MM.1S (cell line): ENCODE results near the gene KIAA1586.

Experiments used
- CTCF ChIP-seq: fragments of 300-600 bp; sonication (generic); IDR thresholded peaks from 2 replicates; pipeline ENCODE4 v1.5.1; 2016; ENCODE audit warnings: antibody characterized with exemption, low read length, mixed read lengths
- EZH2 ChIP-seq: fragments of 300-600 bp; sonication (generic); optimal IDR thresholded peaks from 2 replicates; pipeline ENCODE3; 2017; ENCODE audit warnings: low read depth, mild to moderate bottlenecking, antibody characterized with exemption, low read length, mixed read lengths

- TF ChIP-seq CTCF, result no peak
- TF ChIP-seq EZH2, result no peak
Observed at GRCh38 chr6:57033228-57033627, 13.3 kb upstream of the KIAA1586 start.
